ENCODE results near the gene ADGRB3. TPM values are rescaled to one million over a fixed set of nuclear protein-coding genes. Genes with fewer than 3 reads are reported as not detected.

ADGRB3 gene
- total RNA-seq (10 to 100 TPM in 1 of 5 donors, 1 to 10 TPM in 1, under 1 TPM in 2, not detected in 1; 0.45 to 16.0 (median 1.1) TPM), polyA plus RNA-seq (under 1 TPM; 0.19 to 0.63 (median 0.61) TPM)
- long read RNA-seq, donor 1: 0 reads
- long read RNA-seq, donor 2: 0 reads
- long read RNA-seq, donor 3: 0 reads
- long read RNA-seq, donor 4: 0 reads
- long read RNA-seq, donor 5: 0 reads
- long read RNA-seq, donor 6: 0 reads
- long read RNA-seq, donor 7, partial matches to known transcripts: 0 of 1 reads
- long read RNA-seq, donor 7, other reads (novel, unspliced or antisense): 0 of 1 reads
- long read RNA-seq, donor 8: 0 reads
- long read RNA-seq, donor 9: 0 reads
- long read RNA-seq, donor 10: 0 reads

GRCh38 chr6:68634726-68635411, at the start of gene ADGRB3:
TSS of gene ADGRB3 (plus strand) at chr6:68635282. CDS start at chr6:68638676, 3,394 bp downstream.
- Histone ChIP-seq H3K27ac (peak within 1 kb of the TSS; percentile 30 to 81 (median 77)), H3K4me3 (peak within 1 kb of the TSS; percentile 68 to 83 (median 74))

GRCh38 chr6:68593558-68593957, 41.5 kb upstream of the ADGRB3 start:
- no peak for TF ChIP-seq POLR2AphosphoS5 (IDR thresholded peaks at IDR 0.05)
- TF ChIP-seq POLR2A (IDR thresholded peaks at IDR 0.05): no peak
- TF ChIP-seq EP300 (IDR thresholded peaks at IDR 0.05): no peak
- TF ChIP-seq CTCF (IDR thresholded peaks at IDR 0.05): no peak
- Histone ChIP-seq H3K4me1 (no peaks in the 10 kb centered on the region), H3K27me3 (no peaks in the 10 kb centered on the region), H3K36me3 (no peaks in the 10 kb centered on the region), H3K27ac (no peak overlapping the region), H3K9me3 (peaks cover 0 to 7% (median 3%) of the 10 kb centered on the region in 4 donors), H3K4me3 (no peak overlapping the region)
- intact Hi-C loops (cut with DNase I; ENCODE audit: low total_unique reads): no loop called here
- WGBS, 5 donors: 90 to 97% (median 93%) methylated on average over 1 of the region's 1 CpG
- DNase-seq: no peak

More at GRCh38 chr6:68634726-68635411, at the start of gene ADGRB3:
- H3K4me1 ChIP-seq: peaks cover 4 to 37% (median 26%) of the 10 kb centered on the region in 4 donors
- TF ChIP-seq POLR2AphosphoS5 (IDR thresholded peaks at IDR 0.05): peak in 1 of 3 donors; percentile 53
- no peak for TF ChIP-seq CTCF (IDR thresholded peaks at IDR 0.05)
- H3K27me3 ChIP-seq: peaks cover 0 to 57% (median 28%) of the 10 kb centered on the region in 3 donors
- WGBS, 5 donors: 0 to 1% (median 1%) methylated on average over 31 to 79 of the region's 79 CpGs
- peak; percentile 46 to 95 for DNase-seq
- no peaks in the 10 kb centered on the region for H3K9me3 ChIP-seq
- intact Hi-C loops (cut with DNase I; ENCODE audit: low total_unique reads): no loop called here
- H3K36me3 ChIP-seq: no peaks in the 10 kb centered on the region

DNA sequence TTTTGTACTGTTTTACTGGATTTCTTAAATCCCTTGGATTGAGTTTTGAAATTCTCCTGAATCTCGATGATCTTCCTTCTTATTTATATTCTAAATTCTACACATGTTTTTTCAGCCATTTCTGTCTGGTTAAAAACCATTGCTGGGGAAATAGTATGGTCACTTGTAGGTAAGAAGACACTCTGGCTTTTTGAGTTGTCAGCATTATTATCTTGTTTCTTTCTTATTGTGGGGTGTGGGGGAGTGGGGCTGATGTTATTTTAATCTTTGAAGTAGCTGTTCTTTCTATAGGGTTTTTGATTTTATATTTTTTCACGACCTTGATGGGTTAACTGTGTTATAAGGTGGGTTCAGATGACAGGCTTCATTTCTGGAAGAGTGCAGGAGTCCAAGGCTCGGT, 37.4 kb upstream of the ADGRB3 start:
- Histone ChIP-seq H3K27me3 (no peaks in the 10 kb centered on the region), H3K4me1 (no peaks in the 10 kb centered on the region), H3K27ac (no peak overlapping the region), H3K9me3 (peaks cover 0 to 5% (median 2%) of the 10 kb centered on the region in 4 donors), H3K36me3 (no peaks in the 10 kb centered on the region), H3K4me3 (no peak overlapping the region)
- intact Hi-C loops (cut with DNase I; ENCODE audit: low total_unique reads): no loop called here
- WGBS, 5 donors: 41 to 48% (median 45%) methylated on average over 3 of the region's 3 CpGs
- TF ChIP-seq CTCF (IDR thresholded peaks at IDR 0.05): no peak
- no peak for TF ChIP-seq POLR2A (IDR thresholded peaks at IDR 0.05)
- no peak for TF ChIP-seq POLR2AphosphoS5 (IDR thresholded peaks at IDR 0.05)
- no peak for TF ChIP-seq EP300 (IDR thresholded peaks at IDR 0.05)
- DNase-seq: no peak

DNA sequence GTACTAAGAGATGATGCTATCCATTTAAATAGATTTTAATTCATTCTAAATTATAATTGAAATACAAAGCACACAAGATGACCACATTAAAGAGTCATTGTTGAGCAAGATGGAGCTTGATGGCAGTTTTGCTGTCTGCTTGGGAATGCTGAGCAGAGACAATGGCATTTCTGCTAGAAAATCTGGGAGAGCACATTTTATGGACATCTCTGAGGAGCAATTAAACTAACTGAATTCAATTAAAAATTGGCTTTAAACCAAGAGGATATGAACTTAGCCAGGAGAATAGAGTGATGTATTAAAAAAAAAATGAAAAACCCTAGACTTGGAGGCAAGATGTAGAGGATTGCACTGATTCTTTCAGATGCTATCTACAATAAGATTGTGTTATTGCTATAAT, 19.1 kb upstream of the ADGRB3 start:
- no peaks in the 10 kb centered on the region for H3K36me3 ChIP-seq
- DNase-seq: no peak
- no peak overlapping the region for H3K4me3 ChIP-seq
- intact Hi-C loops (cut with DNase I; ENCODE audit: low total_unique reads): no loop called here
- no peak overlapping the region for H3K27ac ChIP-seq
- no peaks in the 10 kb centered on the region for H3K4me1 ChIP-seq
- TF ChIP-seq POLR2A (IDR thresholded peaks at IDR 0.05) (no peak), CTCF (IDR thresholded peaks at IDR 0.05) (no peak), POLR2AphosphoS5 (IDR thresholded peaks at IDR 0.05) (no peak), EP300 (IDR thresholded peaks at IDR 0.05) (no peak)
- H3K9me3 ChIP-seq: no peaks in the 10 kb centered on the region
- no peaks in the 10 kb centered on the region for H3K27me3 ChIP-seq
